H1 (cell line): ENCODE measurements around the gene ASTN2. TPM values are rescaled to one million over a fixed set of nuclear protein-coding genes. Genes with fewer than 3 reads are reported as not detected.

Experiments
- BRCA1 ChIP-seq: IDR thresholded peaks from 2 replicates; pipeline ENCODE4 v1.6.1; 2012; ENCODE audit warnings: low read depth, low read length, improper control_type of control experiment
- HDAC6 ChIP-seq: IDR thresholded peaks from one replicate; pipeline ENCODE4 v1.7.1; 2012; ENCODE audit warnings: low read depth, mild to moderate bottlenecking, inconsistent platforms, low read length, moderate library complexity
- JUND ChIP-seq: IDR thresholded peaks from 2 replicates; pipeline ENCODE4 v1.6.1; 2011; ENCODE audit warnings: mild to moderate bottlenecking, improper control_type of control experiment, low read length
- SAP30 ChIP-seq: fragments of 300-600 bp; sonication (generic); IDR thresholded peaks from 2 replicates; pipeline ENCODE4 v1.7.1; 2012; ENCODE audit warnings: low read length, moderate library complexity, mild to moderate bottlenecking, inconsistent platforms; ENCODE audit not compliant: insufficient read depth, insufficient replicate concordance
- TBP ChIP-seq: IDR thresholded peaks from 2 replicates; pipeline ENCODE4 v1.6.1; 2011; ENCODE audit warnings: low read depth, low read length, improper control_type of control experiment
- YY1 ChIP-seq: IDR thresholded peaks from 2 replicates; pipeline ENCODE4 v1.6.1; 2011; ENCODE audit warnings: low read depth, mild to moderate bottlenecking, low read length
- polyA plus RNA-seq, 7 experiments: library from polyadenylated mRNA; depleted of rRNA in 3 of 7; stranded (reverse) in 5 of 7; unstranded in 2 of 7; fragments of >200 nt in 5 of 7; fragments of 200-250 nt in 2 of 7; gene quantifications; 1 replicate in 5 of 7; 2 replicates in 1 of 7; 4 replicates in 1 of 7; pipeline versions ENCODE4 v1.2.1 to v1.2.3, GENCODE V29; 2011 to 2013; ENCODE audit warnings: missing spikeins in 2 of 7, mixed read lengths in 2 of 7
- total RNA-seq: library from RNA; stranded (reverse); fragmentation: NEBNext Ultra II Directional; extraction: Animal tissue kit (Norgen Biotek cat#: 25700); gene quantifications from 2 replicates; pipeline ENCODE4 v1.2.1, GENCODE V29; 2021

The ASTN2 gene
- total and polyA plus RNA-seq, 2 of the 8 experiments (the other 6 are each of a cell fraction or from before 2014, with no cell fraction given): 8.2 to 13.7 TPM

DNA sequence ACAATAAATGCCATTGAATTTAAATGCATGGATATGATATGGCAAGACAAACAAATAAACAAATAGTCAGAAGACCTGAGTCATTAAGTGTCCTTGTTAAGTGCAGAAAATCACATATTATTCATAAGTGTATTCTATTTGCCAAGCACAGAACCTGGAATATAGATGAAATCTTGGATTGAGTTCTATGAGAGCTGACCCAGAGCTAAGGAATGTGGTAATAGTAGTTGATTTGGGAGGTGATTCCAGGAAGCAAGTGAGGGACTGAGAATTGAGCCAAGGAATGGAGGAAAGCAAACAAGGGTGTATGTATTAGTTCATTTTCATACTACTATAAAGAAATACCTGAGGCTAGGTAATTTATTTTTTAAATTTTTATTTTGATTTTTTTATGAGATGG is 518.9 kb downstream of the ASTN2 start (continued):
- TF ChIP-seq BRCA1: no peak
- TF ChIP-seq YY1: no peak
- no peak for TF ChIP-seq TBP
- no peak for TF ChIP-seq JUND
- no peak for TF ChIP-seq HDAC6
- no peak for TF ChIP-seq SAP30
